Left ventricle myocardium superior (tissue), 1 donor: ENCODE measurements around the gene AKIP1. TPM values are rescaled to one million over a fixed set of nuclear protein-coding genes. Genes with fewer than 3 reads are reported as not detected.

Experiments used
- ATAC-seq: fragments of 200-7000 bp; cut with Tn5 transposase; one replicate; pipeline ENCODE4 v1.9.1; 2020; ENCODE audit warnings: mild to moderate bottlenecking, moderate library complexity
- DNase-seq: peaks from one replicate; pipeline ENCODE4 v3.0.0-alpha.2; 2020
- intact Hi-C: fragments of 100-400 bp; cut with micrococcal nuclease; formaldehyde crosslinking; loops from one replicate; pipeline ENCODE4 v1.11.0; 2022
- total RNA-seq: library from RNA; stranded (reverse); fragmentation: NEBNext Ultra II Directional; extraction: Animal tissue kit (Norgen Biotek cat#: 25700); gene quantifications from one replicate; pipeline ENCODE4 v1.2.1, GENCODE V29; 2021
- donor health status: DM: no; HTN: yes; CAD: no; lungs with severe emphysema.

The AKIP1 gene
- total RNA-seq, 1 donor from 2014 or later, result 24.8 TPM

- ATAC-seq, result no peak
- intact Hi-C loops, result no loop called here
- no peak for DNase-seq
Observed at GRCh38 chr11:8942518-8943066, 31.6 kb downstream of the AKIP1 start, which contains the start of gene ASCL3. Gene ASCL3, minus strand, starts transcription at chr11:8943016. Its CDS starts 4,855 bp downstream, at chr11:8938161.

GRCh38 chr11:8947230-8947943 is 36.4 kb downstream of the AKIP1 start:
- DNase-seq (no peak), ATAC-seq (no peak)
- intact Hi-C loops, result no loop called here

- DNase-seq, result no peak
- ATAC-seq, result no peak
- intact Hi-C loops, result no loop called here
Observed at GRCh38 chr11:8948886-8949285, 37.9 kb downstream of the AKIP1 start.

GRCh38 chr11:8956860-8957259 is 45.9 kb downstream of the AKIP1 start:
- ATAC-seq (no peak), DNase-seq (no peak)
- intact Hi-C loops, result no loop called here

- no peak for DNase-seq
Observed at GRCh38 chr11:8959546-8960166, 48.7 kb downstream of the AKIP1 start.

GRCh38 chr11:8961401-8961800 is 50.4 kb downstream of the AKIP1 start:
- no peak for ATAC-seq
- intact Hi-C loops, result no loop called here
- DNase-seq, result no peak

More at GRCh38 chr11:8959546-8960166, 48.7 kb downstream of the AKIP1 start:
- intact Hi-C loops, result no loop called here
- ATAC-seq, result peak; percentile 11

GRCh38 chr11:8962841-8963240 is 51.9 kb downstream of the AKIP1 start:
- ATAC-seq (no peak), DNase-seq (no peak)
- intact Hi-C loops, result no loop called here

GRCh38 chr11:8963569-8964323 is 52.8 kb downstream of the AKIP1 start:
- intact Hi-C loops, result no loop called here
- peak; percentile 84 for DNase-seq
- peak; percentile 77 for ATAC-seq

- DNase-seq, result peak; percentile 94
- intact Hi-C loops, result no loop called here
- peak; percentile 97 for ATAC-seq
Observed at GRCh38 chr11:8964324-8965320, 53.6 kb downstream of the AKIP1 start, which contains the start of gene TMEM9B. Gene TMEM9B, minus strand, starts transcription at chr11:8964442. Its CDS starts 129 bp downstream, at chr11:8964313.

GRCh38 chr11:8967184-8967583 is 56.2 kb downstream of the AKIP1 start:
- no peak for DNase-seq
- intact Hi-C loops, result no loop called here
- ATAC-seq, result no peak

Other genes with a start within 250 kb of the AKIP1 start
- 2.6 TPM for gene TRIM66, start 228.5 kb upstream of the AKIP1 start, total RNA-seq
- 588 TPM for gene RPL27A, start 228.4 kb upstream of the AKIP1 start, total RNA-seq
- not detected for gene C11orf16, start 21.8 kb downstream of the AKIP1 start, total RNA-seq
- not detected for gene ASCL3, start 31.8 kb downstream of the AKIP1 start, total RNA-seq
- gene TMEM9B, start 53.3 kb downstream of the AKIP1 start, total RNA-seq, result 43.5 TPM
- 1.2 TPM for gene NRIP3, start 92.8 kb downstream of the AKIP1 start, total RNA-seq
- gene SCUBE2, start 180.4 kb downstream of the AKIP1 start, total RNA-seq, result 0.89 TPM